HepG2 (cell line): ENCODE measurements around the gene R3HDM1. TPM values are rescaled to one million over a fixed set of nuclear protein-coding genes. Genes with fewer than 3 reads are reported as not detected.

Source experiments
- BHLHE40 ChIP-seq: IDR thresholded peaks from 2 replicates; pipeline ENCODE4 v1.6.1; 2011; ENCODE audit warnings: low read length, improper control_type of control experiment
- ELF3 ChIP-seq: IDR thresholded peaks from 2 replicates; pipeline ENCODE4 v1.6.1; 2016; ENCODE audit warnings: missing genetic modification reagents, missing compliant biosample characterization
- EP300 ChIP-seq, 3 experiments: sonication (generic) in 1 of 3; formaldehyde crosslinking in 1 of 3; IDR thresholded peaks; 2 replicates each; pipeline versions ENCODE4 v1.5.1 to v1.6.1; 2011 to 2020; ENCODE audit warnings: low read depth in 2 of 3, low read length in 2 of 3, borderline replicate concordance in 1 of 3, improper control_type of control experiment in 1 of 3, mild to moderate bottlenecking in 1 of 3, missing genetic modification reagents in 1 of 3, moderate library complexity in 1 of 3
- GATAD2A ChIP-seq: IDR thresholded peaks from 2 replicates; pipeline ENCODE4 v1.6.1; 2016
- HNF4A ChIP-seq: sonication (generic); formaldehyde crosslinking; IDR thresholded peaks from 2 replicates; pipeline ENCODE4 v1.4.0; 2020; ENCODE audit warnings: missing genetic modification reagents
- KMT2B ChIP-seq: IDR thresholded peaks from 2 replicates; pipeline ENCODE4 v1.6.1; 2016; ENCODE audit warnings: missing genetic modification reagents, missing compliant biosample characterization
- NFKBIZ ChIP-seq: IDR thresholded peaks from 2 replicates; pipeline ENCODE4 v1.6.1; 2018; ENCODE audit warnings: missing genetic modification reagents, missing compliant biosample characterization
- PRDM4 ChIP-seq: sonication (generic); formaldehyde crosslinking; IDR thresholded peaks from 2 replicates; pipeline ENCODE4 v1.9.0; 2021; ENCODE audit warnings: missing genetic modification reagents, borderline replicate concordance
- REPIN1 ChIP-seq: sonication (generic); formaldehyde crosslinking; IDR thresholded peaks from 2 replicates; pipeline ENCODE4 v1.8.0; 2022; ENCODE audit warnings: missing genetic modification reagents, low read depth, mild to moderate bottlenecking, borderline replicate concordance
- SAP130 ChIP-seq: IDR thresholded peaks from 2 replicates; pipeline ENCODE4 v1.6.1; 2016; ENCODE audit warnings: low read depth
- SNAPC5 ChIP-seq: sonication (generic); formaldehyde crosslinking; IDR thresholded peaks from 2 replicates; pipeline ENCODE4 v1.8.1; 2023; ENCODE audit warnings: mild to moderate bottlenecking, missing genetic modification reagents, borderline replicate concordance
- SOX13 ChIP-seq, 3 experiments: fragments of 450-650 bp in 1 of 3; sonication (generic) in 1 of 3; formaldehyde crosslinking in 1 of 3; IDR thresholded peaks in 2 of 3; conservative IDR thresholded peaks in 1 of 3; 2 replicates each; pipeline versions ENCODE4 v1.5.0 to v1.6.1; 2016 to 2020; ENCODE audit warnings: antibody characterized with exemption in 1 of 3, mild to moderate bottlenecking in 1 of 3, missing compliant biosample characterization in 1 of 3, missing genetic modification reagents in 1 of 3, moderate library complexity in 1 of 3
- ZNF205 ChIP-seq: IDR thresholded peaks from 2 replicates; pipeline ENCODE4 v1.6.1; 2018; ENCODE audit warnings: missing biosample characterization, missing genetic modification reagents
- ZNF224 ChIP-seq: sonication (generic); formaldehyde crosslinking; IDR thresholded peaks from 2 replicates; pipeline ENCODE4 v1.5.0; 2020; ENCODE audit warnings: mild to moderate bottlenecking, missing genetic modification reagents
- ZNF3 ChIP-seq: IDR thresholded peaks from 2 replicates; pipeline ENCODE4 v1.7.0; 2017; ENCODE audit warnings: inconsistent platforms
- ZNF44 ChIP-seq: sonication (generic); formaldehyde crosslinking; IDR thresholded peaks from 2 replicates; pipeline ENCODE4 v1.5.1; 2020; ENCODE audit warnings: mild to moderate bottlenecking, missing genetic modification reagents
- polyA plus RNA-seq, 8 experiments: library from polyadenylated mRNA; depleted of rRNA in 3 of 8; stranded (reverse) in 7 of 8; unstranded in 1 of 8; fragments of >200 nt; fragmentation: Illumina TruSeq in 4 of 8; extraction: Trizol in 4 of 8; gene quantifications; 2 replicates each; pipeline versions ENCODE4 v1.2.1 to v1.2.3, GENCODE V29; 2011 to 2016; ENCODE audit warnings: low read depth in 4 of 8, missing spikeins in 1 of 8, mixed read lengths in 1 of 8; ENCODE audit not compliant: insufficient read depth in 1 of 8
- total RNA-seq, 5 experiments: library from RNA; depleted of rRNA; stranded (reverse); fragments of >200 nt; fragmentation: Illumina TruSeq; extraction: Trizol; gene quantifications; 2 replicates each; pipeline ENCODE4 v1.2.3, GENCODE V29; 2016; ENCODE audit warnings: low read depth in 1 of 5
- TF ChIP-seq, protein P1 (sequence below): sonication (generic); formaldehyde crosslinking; IDR thresholded peaks from 2 replicates; pipeline ENCODE4 v1.5.1; 2020; ENCODE audit warnings: missing genetic modification reagents, mild to moderate bottlenecking, borderline replicate concordance
- TF ChIP-seq, protein P2 (sequence below): sonication (generic); formaldehyde crosslinking; IDR thresholded peaks from 2 replicates; pipeline ENCODE4 v1.5.0; 2020; ENCODE audit warnings: mild to moderate bottlenecking, missing genetic modification reagents, moderate library complexity
- TF ChIP-seq, protein P3 (sequence below): IDR thresholded peaks from 2 replicates; pipeline ENCODE4 v1.6.1; 2012; ENCODE audit warnings: low read depth, low read length, improper control_type of control experiment
- TF ChIP-seq, protein P4 (sequence below): sonication (generic); formaldehyde crosslinking; IDR thresholded peaks from 2 replicates; pipeline ENCODE4 v1.4.0; 2020; ENCODE audit warnings: mild to moderate bottlenecking, missing genetic modification reagents

The R3HDM1 gene
- total and polyA plus RNA-seq, 2 of the 13 experiments (the other 11 are each of a cell fraction or from before 2014, with no cell fraction given): 15.7 to 54.3 TPM

DNA sequence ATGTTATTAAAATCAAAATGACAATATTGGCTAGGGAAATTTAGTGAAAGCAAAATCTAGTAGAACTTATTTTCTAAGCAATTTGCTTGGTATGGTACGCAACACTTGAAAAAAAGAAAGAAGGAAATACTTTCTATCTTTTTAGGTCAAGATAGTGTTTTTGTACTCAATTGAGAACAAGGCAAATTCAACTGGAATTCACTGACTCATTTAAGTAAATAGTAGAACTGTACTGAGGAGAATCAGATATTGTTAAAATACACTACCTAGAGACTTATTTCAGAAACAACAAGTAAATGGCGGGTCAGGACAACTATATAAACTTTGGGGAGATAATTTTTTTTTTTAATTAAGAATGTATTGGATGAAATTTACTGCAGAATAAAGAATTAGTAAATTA is 19.2 kb upstream of the R3HDM1 start (continued):
- TF ChIP-seq, protein P1, sequence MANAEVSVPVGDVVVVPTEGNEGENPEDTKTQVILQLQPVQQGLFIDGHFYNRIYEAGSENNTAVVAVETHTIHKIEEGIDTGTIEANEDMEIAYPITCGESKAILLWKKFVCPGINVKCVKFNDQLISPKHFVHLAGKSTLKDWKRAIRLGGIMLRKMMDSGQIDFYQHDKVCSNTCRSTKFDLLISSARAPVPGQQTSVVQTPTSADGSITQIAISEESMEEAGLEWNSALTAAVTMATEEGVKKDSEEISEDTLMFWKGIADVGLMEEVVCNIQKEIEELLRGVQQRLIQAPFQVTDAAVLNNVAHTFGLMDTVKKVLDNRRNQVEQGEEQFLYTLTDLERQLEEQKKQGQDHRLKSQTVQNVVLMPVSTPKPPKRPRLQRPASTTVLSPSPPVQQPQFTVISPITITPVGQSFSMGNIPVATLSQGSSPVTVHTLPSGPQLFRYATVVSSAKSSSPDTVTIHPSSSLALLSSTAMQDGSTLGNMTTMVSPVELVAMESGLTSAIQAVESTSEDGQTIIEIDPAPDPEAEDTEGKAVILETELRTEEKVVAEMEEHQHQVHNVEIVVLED: no peak
- TF ChIP-seq SNAPC5 (CRISPR knock-in tag): no peak
- TF ChIP-seq, protein P2, sequence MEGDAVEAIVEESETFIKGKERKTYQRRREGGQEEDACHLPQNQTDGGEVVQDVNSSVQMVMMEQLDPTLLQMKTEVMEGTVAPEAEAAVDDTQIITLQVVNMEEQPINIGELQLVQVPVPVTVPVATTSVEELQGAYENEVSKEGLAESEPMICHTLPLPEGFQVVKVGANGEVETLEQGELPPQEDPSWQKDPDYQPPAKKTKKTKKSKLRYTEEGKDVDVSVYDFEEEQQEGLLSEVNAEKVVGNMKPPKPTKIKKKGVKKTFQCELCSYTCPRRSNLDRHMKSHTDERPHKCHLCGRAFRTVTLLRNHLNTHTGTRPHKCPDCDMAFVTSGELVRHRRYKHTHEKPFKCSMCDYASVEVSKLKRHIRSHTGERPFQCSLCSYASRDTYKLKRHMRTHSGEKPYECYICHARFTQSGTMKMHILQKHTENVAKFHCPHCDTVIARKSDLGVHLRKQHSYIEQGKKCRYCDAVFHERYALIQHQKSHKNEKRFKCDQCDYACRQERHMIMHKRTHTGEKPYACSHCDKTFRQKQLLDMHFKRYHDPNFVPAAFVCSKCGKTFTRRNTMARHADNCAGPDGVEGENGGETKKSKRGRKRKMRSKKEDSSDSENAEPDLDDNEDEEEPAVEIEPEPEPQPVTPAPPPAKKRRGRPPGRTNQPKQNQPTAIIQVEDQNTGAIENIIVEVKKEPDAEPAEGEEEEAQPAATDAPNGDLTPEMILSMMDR (CRISPR knock-in tag): no peak
- TF ChIP-seq EP300 (IDR thresholded peaks at IDR 0.05; ENCODE audit: low read depth in 2 of 2, low read length in 2 of 2): peak in 1 of 2 experiments; percentile 40; a peak in 1 of 4 replicates
- no peak for TF ChIP-seq EP300 (CRISPR knock-in tag; IDR thresholded peaks at IDR 0.05; ENCODE audit: borderline replicate concordance)
- no peak for TF ChIP-seq NFKBIZ (CRISPR knock-in tag)
- TF ChIP-seq ZNF224 (CRISPR knock-in tag): no peak
- TF ChIP-seq, protein P3, sequence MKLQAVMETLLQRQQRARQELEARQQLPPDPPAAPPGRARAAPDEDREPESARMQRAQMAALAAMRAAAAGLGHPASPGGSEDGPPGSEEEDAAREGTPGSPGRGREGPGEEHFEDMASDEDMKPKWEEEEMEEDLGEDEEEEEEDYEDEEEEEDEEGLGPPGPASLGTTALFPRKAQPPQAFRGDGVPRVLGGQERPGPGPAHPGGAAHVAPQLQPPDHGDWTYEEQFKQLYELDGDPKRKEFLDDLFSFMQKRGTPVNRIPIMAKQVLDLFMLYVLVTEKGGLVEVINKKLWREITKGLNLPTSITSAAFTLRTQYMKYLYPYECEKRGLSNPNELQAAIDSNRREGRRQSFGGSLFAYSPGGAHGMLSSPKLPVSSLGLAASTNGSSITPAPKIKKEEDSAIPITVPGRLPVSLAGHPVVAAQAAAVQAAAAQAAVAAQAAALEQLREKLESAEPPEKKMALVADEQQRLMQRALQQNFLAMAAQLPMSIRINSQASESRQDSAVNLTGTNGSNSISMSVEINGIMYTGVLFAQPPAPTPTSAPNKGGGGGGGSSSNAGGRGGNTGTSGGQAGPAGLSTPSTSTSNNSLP: 0 out of 2 replicates have a peak, but pooled peaks have one; percentile 50
- TF ChIP-seq PRDM4 (CRISPR knock-in tag): no peak
- peak; percentile 60; the same call in 1 of the 2 replicates for TF ChIP-seq ELF3 (CRISPR knock-in tag)
- TF ChIP-seq GATAD2A: peak; percentile 67
- no peak for TF ChIP-seq BHLHE40
- TF ChIP-seq KMT2B (CRISPR knock-in tag): no peak
- no peak for TF ChIP-seq SOX13 (IDR thresholded peaks at IDR 0.05)
- peak in 1 of 2 experiments; percentile 57; a peak in 1 of 4 replicates for TF ChIP-seq SOX13 (CRISPR knock-in tag; conservative IDR thresholded peaks at IDR 0.05 in 1 of 2, IDR thresholded peaks at IDR 0.05 in 1 of 2)
- peak; percentile 92 for TF ChIP-seq ZNF3 (CRISPR knock-in tag)
- no peak for TF ChIP-seq ZNF205 (CRISPR knock-in tag)
- no peak for TF ChIP-seq REPIN1
- TF ChIP-seq ZNF44 (CRISPR knock-in tag): no peak
- TF ChIP-seq, protein P4, sequence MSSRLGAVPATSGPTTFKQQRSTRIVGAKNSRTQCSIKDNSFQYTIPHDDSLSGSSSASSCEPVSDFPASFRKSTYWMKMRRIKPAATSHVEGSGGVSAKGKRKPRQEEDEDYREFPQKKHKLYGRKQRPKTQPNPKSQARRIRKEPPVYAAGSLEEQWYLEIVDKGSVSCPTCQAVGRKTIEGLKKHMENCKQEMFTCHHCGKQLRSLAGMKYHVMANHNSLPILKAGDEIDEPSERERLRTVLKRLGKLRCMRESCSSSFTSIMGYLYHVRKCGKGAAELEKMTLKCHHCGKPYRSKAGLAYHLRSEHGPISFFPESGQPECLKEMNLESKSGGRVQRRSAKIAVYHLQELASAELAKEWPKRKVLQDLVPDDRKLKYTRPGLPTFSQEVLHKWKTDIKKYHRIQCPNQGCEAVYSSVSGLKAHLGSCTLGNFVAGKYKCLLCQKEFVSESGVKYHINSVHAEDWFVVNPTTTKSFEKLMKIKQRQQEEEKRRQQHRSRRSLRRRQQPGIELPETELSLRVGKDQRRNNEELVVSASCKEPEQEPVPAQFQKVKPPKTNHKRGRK (CRISPR knock-in tag): no peak
- no peak for TF ChIP-seq HNF4A (CRISPR knock-in tag)
- peak; percentile 32; the same call in 1 of the 2 replicates for TF ChIP-seq SAP130 (CRISPR knock-in tag)
